ENCODE measurements around the gene ESPL1. TPM values are rescaled to one million over a fixed set of nuclear protein-coding genes. Genes with fewer than 3 reads are reported as not detected.
A peak's percentile ranks its signal among the peaks of the same experiment; 100 is the strongest.

Gene ESPL1
- total and polyA plus RNA-seq, 2 of the 13 experiments (the other 11 are each of a cell fraction or from before 2014, with no cell fraction given), result 5.8 to 11.5 TPM

- TF ChIP-seq, protein P1, sequence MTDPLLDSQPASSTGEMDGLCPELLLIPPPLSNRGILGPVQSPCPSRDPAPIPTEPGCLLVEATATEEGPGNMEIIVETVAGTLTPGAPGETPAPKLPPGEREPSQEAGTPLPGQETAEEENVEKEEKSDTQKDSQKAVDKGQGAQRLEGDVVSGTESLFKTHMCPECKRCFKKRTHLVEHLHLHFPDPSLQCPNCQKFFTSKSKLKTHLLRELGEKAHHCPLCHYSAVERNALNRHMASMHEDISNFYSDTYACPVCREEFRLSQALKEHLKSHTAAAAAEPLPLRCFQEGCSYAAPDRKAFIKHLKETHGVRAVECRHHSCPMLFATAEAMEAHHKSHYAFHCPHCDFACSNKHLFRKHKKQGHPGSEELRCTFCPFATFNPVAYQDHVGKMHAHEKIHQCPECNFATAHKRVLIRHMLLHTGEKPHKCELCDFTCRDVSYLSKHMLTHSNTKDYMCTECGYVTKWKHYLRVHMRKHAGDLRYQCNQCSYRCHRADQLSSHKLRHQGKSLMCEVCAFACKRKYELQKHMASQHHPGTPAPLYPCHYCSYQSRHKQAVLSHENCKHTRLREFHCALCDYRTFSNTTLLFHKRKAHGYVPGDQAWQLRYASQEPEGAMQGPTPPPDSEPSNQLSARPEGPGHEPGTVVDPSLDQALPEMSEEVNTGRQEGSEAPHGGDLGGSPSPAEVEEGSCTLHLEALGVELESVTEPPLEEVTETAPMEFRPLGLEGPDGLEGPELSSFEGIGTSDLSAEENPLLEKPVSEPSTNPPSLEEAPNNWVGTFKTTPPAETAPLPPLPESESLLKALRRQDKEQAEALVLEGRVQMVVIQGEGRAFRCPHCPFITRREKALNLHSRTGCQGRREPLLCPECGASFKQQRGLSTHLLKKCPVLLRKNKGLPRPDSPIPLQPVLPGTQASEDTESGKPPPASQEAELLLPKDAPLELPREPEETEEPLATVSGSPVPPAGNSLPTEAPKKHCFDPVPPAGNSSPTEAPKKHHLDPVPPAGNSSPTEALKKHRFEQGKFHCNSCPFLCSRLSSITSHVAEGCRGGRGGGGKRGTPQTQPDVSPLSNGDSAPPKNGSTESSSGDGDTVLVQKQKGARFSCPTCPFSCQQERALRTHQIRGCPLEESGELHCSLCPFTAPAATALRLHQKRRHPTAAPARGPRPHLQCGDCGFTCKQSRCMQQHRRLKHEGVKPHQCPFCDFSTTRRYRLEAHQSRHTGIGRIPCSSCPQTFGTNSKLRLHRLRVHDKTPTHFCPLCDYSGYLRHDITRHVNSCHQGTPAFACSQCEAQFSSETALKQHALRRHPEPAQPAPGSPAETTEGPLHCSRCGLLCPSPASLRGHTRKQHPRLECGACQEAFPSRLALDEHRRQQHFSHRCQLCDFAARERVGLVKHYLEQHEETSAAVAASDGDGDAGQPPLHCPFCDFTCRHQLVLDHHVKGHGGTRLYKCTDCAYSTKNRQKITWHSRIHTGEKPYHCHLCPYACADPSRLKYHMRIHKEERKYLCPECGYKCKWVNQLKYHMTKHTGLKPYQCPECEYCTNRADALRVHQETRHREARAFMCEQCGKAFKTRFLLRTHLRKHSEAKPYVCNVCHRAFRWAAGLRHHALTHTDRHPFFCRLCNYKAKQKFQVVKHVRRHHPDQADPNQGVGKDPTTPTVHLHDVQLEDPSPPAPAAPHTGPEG (CRISPR knock-in tag; IDR thresholded peaks at IDR 0.05), result no peak
- TF ChIP-seq NKX3-1 (CRISPR knock-in tag; IDR thresholded peaks at IDR 0.05) (no peak), MIER3 (CRISPR knock-in tag; IDR thresholded peaks at IDR 0.05; ENCODE audit: borderline replicate concordance) (peak; percentile 40; the same call in 1 of the 2 replicates), LBX2 (CRISPR knock-in tag; IDR thresholded peaks at IDR 0.05; ENCODE audit: borderline replicate concordance) (0 out of 2 replicates have a peak, but pooled peaks have one; percentile 21), ZBTB42 (CRISPR knock-in tag; IDR thresholded peaks at IDR 0.05) (no peak), KAT8 (CRISPR knock-in tag; IDR thresholded peaks at IDR 0.05) (peak; percentile 96), TP53 (CRISPR knock-in tag; conservative IDR thresholded peaks at IDR 0.05) (no peak; the same call in 1 of the 2 replicates), ATF4 (CRISPR knock-in tag; IDR thresholded peaks at IDR 0.05) (no peak), ZNF333 (CRISPR knock-in tag; IDR thresholded peaks at IDR 0.05; ENCODE audit: borderline replicate concordance) (no peak; the same call in 1 of the 2 replicates), ZBTB37 (CRISPR knock-in tag; IDR thresholded peaks at IDR 0.05) (no peak), ZNF362 (CRISPR knock-in tag; IDR thresholded peaks at IDR 0.05; ENCODE audit: borderline replicate concordance) (peak; percentile 43; the same call in 1 of the 2 replicates), ETV6 (CRISPR knock-in tag; conservative IDR thresholded peaks at IDR 0.05) (peak; percentile 47; the same call in 1 of the 2 replicates)
- TF ChIP-seq, protein P2, sequence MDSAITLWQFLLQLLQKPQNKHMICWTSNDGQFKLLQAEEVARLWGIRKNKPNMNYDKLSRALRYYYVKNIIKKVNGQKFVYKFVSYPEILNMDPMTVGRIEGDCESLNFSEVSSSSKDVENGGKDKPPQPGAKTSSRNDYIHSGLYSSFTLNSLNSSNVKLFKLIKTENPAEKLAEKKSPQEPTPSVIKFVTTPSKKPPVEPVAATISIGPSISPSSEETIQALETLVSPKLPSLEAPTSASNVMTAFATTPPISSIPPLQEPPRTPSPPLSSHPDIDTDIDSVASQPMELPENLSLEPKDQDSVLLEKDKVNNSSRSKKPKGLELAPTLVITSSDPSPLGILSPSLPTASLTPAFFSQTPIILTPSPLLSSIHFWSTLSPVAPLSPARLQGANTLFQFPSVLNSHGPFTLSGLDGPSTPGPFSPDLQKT (CRISPR knock-in tag; IDR thresholded peaks at IDR 0.05; ENCODE audit: borderline replicate concordance), result no peak
- TF ChIP-seq, protein P3, sequence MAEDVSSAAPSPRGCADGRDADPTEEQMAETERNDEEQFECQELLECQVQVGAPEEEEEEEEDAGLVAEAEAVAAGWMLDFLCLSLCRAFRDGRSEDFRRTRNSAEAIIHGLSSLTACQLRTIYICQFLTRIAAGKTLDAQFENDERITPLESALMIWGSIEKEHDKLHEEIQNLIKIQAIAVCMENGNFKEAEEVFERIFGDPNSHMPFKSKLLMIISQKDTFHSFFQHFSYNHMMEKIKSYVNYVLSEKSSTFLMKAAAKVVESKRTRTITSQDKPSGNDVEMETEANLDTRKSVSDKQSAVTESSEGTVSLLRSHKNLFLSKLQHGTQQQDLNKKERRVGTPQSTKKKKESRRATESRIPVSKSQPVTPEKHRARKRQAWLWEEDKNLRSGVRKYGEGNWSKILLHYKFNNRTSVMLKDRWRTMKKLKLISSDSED (CRISPR knock-in tag; IDR thresholded peaks at IDR 0.05), result no peak
- TF ChIP-seq, protein P4, sequence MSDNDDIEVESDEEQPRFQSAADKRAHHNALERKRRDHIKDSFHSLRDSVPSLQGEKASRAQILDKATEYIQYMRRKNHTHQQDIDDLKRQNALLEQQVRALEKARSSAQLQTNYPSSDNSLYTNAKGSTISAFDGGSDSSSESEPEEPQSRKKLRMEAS (IDR thresholded peaks at IDR 0.05), result peak; percentile 96
Measured at GRCh38 chr12:53299454-53300180, 31.5 kb downstream of the ESPL1 start, which contains the start of gene MYG1 (continued).

All from HepG2 (cell line).